ENCODE data around the gene MMAB. TPM values are rescaled to one million over a fixed set of nuclear protein-coding genes. Genes with fewer than 3 reads are reported as not detected.

The MMAB gene
- total and polyA plus RNA-seq, 2 experiments from 2014 or later = 6.7 to 26.8 TPM

GRCh38 chr12:109521831-109522230, 51.5 kb downstream of the MMAB start:
- Histone ChIP-seq H3K27me3 (replicated peaks; ENCODE audit: insufficient read depth) (no peaks in the 10 kb centered on the region), H3K9me2 (ENCODE audit: insufficient read depth) (no peaks in the 10 kb centered on the region), H3K4me1 (ENCODE audit: insufficient read depth) (peaks cover 9% of the 10 kb centered on the region), H2AFZ (no peak overlapping the region), H3K9ac (no peak overlapping the region), H4K20me1 (ENCODE audit: insufficient read depth) (no peaks in the 10 kb centered on the region), H3K27ac (no peak overlapping the region), H3K4me3 (no peak overlapping the region), H3K4me2 (ENCODE audit: unreplicated experiment) (no peak overlapping the region), H3K36me3 (ENCODE audit: low read depth) (peaks cover 19% of the 10 kb centered on the region; the same call in 1 of the 2 replicates), H3K9me3 (ENCODE audit: low read depth) (no peaks in the 10 kb centered on the region), H3K79me2 (ENCODE audit: insufficient read depth) (no peaks in the 10 kb centered on the region), H3F3A (ENCODE audit: insufficient read depth) (peaks cover 19% of the 10 kb centered on the region)
- WGBS, 2 experiments (ENCODE audit: low coverage in 1 of 2, low lambda C conversion rate in 2 of 2, missing lambda C conversion rate in 2 of 2) = 85 to 86% methylated on average over 10 of the region's 10 CpGs
- in situ Hi-C loops (cut with MboI) = no loop called here
- no peak for DNase-seq
- TF ChIP-seq EZH2phosphoT487 (IDR thresholded peaks at IDR 0.05; ENCODE audit: insufficient read depth, low read depth) (no peak), EZH2 (IDR thresholded peaks at IDR 0.05; ENCODE audit: insufficient read depth, poor library complexity, severe bottlenecking) (no peak)

- no peak overlapping the region for H3K4me2 ChIP-seq (ENCODE audit: unreplicated experiment)
- H3K4me1 ChIP-seq (ENCODE audit: insufficient read depth) = peaks cover 9% of the 10 kb centered on the region
- no peaks in the 10 kb centered on the region for H3K9me3 ChIP-seq (ENCODE audit: low read depth)
- no peaks in the 10 kb centered on the region for H4K20me1 ChIP-seq (ENCODE audit: insufficient read depth)
- no peaks in the 10 kb centered on the region for H3K79me2 ChIP-seq (ENCODE audit: insufficient read depth)
- peaks cover 19% of the 10 kb centered on the region for H3F3A ChIP-seq (ENCODE audit: insufficient read depth)
- no peaks in the 10 kb centered on the region for H3K9me2 ChIP-seq (ENCODE audit: insufficient read depth)
- H3K9ac ChIP-seq = peak overlapping the region; percentile 57
- H3K27me3 ChIP-seq (replicated peaks; ENCODE audit: insufficient read depth) = no peaks in the 10 kb centered on the region
- in situ Hi-C loops (cut with MboI) = loop anchor here (10.0 kb wide), 1 partner anchor 255 kb away; no protein-coding TSS in a partner anchor
- TF ChIP-seq EZH2phosphoT487 (IDR thresholded peaks at IDR 0.05; ENCODE audit: insufficient read depth, low read depth) (no peak), EZH2 (IDR thresholded peaks at IDR 0.05; ENCODE audit: insufficient read depth, poor library complexity, severe bottlenecking) (no peak)
- no peak overlapping the region for H3K4me3 ChIP-seq
- H3K36me3 ChIP-seq (ENCODE audit: low read depth) = peaks cover 22% of the 10 kb centered on the region; the same call in 1 of the 2 replicates
- 90 to 97% methylated on average over 6 of the region's 6 CpGs for WGBS, 2 experiments (ENCODE audit: low coverage in 1 of 2, low lambda C conversion rate in 2 of 2, missing lambda C conversion rate in 2 of 2)
- H3K27ac ChIP-seq = peak overlapping the region; percentile 85
- no peak for DNase-seq
- no peak overlapping the region for H2AFZ ChIP-seq
These were observed 53.5 kb downstream of the MMAB start for GRCh38 chr12:109519787-109520186.

- in situ Hi-C loops (cut with MboI) = loop anchor here (10.0 kb wide), 1 partner anchor 256 kb away; no protein-coding TSS in a partner anchor
- H3K36me3 ChIP-seq (ENCODE audit: low read depth) = peaks cover 22% of the 10 kb centered on the region; the same call in 1 of the 2 replicates
These were observed 54.3 kb downstream of the MMAB start for GRCh38 chr12:109518820-109519665.

GRCh38 chr12:109517619-109518018, 55.7 kb downstream of the MMAB start:
- in situ Hi-C loops (cut with MboI) = loop anchor here (10.0 kb wide), 1 partner anchor 257 kb away; no protein-coding TSS in a partner anchor
- WGBS, 2 experiments (ENCODE audit: low coverage in 1 of 2, low lambda C conversion rate in 2 of 2, missing lambda C conversion rate in 2 of 2) = 79 to 80% methylated on average over 6 of the region's 6 CpGs

More at GRCh38 chr12:109518820-109519665, 54.3 kb downstream of the MMAB start:
- Histone ChIP-seq H4K20me1 (ENCODE audit: insufficient read depth) (no peaks in the 10 kb centered on the region), H3K4me1 (ENCODE audit: insufficient read depth) (peaks cover 9% of the 10 kb centered on the region), H3K9ac (peak overlapping the region; percentile 57), H3K27me3 (replicated peaks; ENCODE audit: insufficient read depth) (no peaks in the 10 kb centered on the region), H2AFZ (no peak overlapping the region), H3K27ac (peak overlapping the region; percentile 85), H3K9me2 (ENCODE audit: insufficient read depth) (no peaks in the 10 kb centered on the region), H3K79me2 (ENCODE audit: insufficient read depth) (no peaks in the 10 kb centered on the region), H3F3A (ENCODE audit: insufficient read depth) (peaks cover 19% of the 10 kb centered on the region), H3K9me3 (ENCODE audit: low read depth) (no peaks in the 10 kb centered on the region), H3K4me3 (no peak overlapping the region), H3K4me2 (ENCODE audit: unreplicated experiment) (peak overlapping the region; percentile 51)
- no peak for TF ChIP-seq EZH2phosphoT487 (IDR thresholded peaks at IDR 0.05; ENCODE audit: insufficient read depth, low read depth)
- no peak for TF ChIP-seq EZH2 (IDR thresholded peaks at IDR 0.05; ENCODE audit: insufficient read depth, poor library complexity, severe bottlenecking)
- peak; percentile 81 for DNase-seq
- WGBS, 2 experiments (ENCODE audit: low coverage in 1 of 2, low lambda C conversion rate in 2 of 2, missing lambda C conversion rate in 2 of 2) = 39 to 43% methylated on average over 11 of the region's 11 CpGs

More at GRCh38 chr12:109517619-109518018, 55.7 kb downstream of the MMAB start:
- Histone ChIP-seq H3K4me1 (ENCODE audit: insufficient read depth) (peaks cover 9% of the 10 kb centered on the region), H2AFZ (no peak overlapping the region), H3K4me2 (ENCODE audit: unreplicated experiment) (no peak overlapping the region), H3K9me2 (ENCODE audit: insufficient read depth) (no peaks in the 10 kb centered on the region), H3K4me3 (no peak overlapping the region), H3F3A (ENCODE audit: insufficient read depth) (peaks cover 19% of the 10 kb centered on the region), H4K20me1 (ENCODE audit: insufficient read depth) (no peaks in the 10 kb centered on the region), H3K36me3 (ENCODE audit: low read depth) (peaks cover 22% of the 10 kb centered on the region; the same call in 1 of the 2 replicates), H3K27ac (no peak overlapping the region), H3K27me3 (replicated peaks; ENCODE audit: insufficient read depth) (no peaks in the 10 kb centered on the region), H3K9ac (no peak overlapping the region), H3K9me3 (ENCODE audit: low read depth) (no peaks in the 10 kb centered on the region), H3K79me2 (ENCODE audit: insufficient read depth) (no peaks in the 10 kb centered on the region)
- DNase-seq = no peak
- no peak for TF ChIP-seq EZH2phosphoT487 (IDR thresholded peaks at IDR 0.05; ENCODE audit: insufficient read depth, low read depth)
- no peak for TF ChIP-seq EZH2 (IDR thresholded peaks at IDR 0.05; ENCODE audit: insufficient read depth, poor library complexity, severe bottlenecking)

Measured in GM23248 (cell line).